C4-2B (cell line): ENCODE results near the gene FOCAD.

Experiments
- CTCF ChIP-seq: fragments of 450-650 bp; conservative IDR thresholded peaks from 2 replicates; pipeline ENCODE4 v1.5.1; 2017; ENCODE audit warnings: mild to moderate bottlenecking
- ZFX ChIP-seq: fragments of 450-650 bp; IDR thresholded peaks from 2 replicates; pipeline ENCODE4 v1.6.1; 2017

GRCh38 chr9:20865347-20865746, 181.3 kb downstream of the FOCAD start:
- TF ChIP-seq CTCF (no peak), ZFX (no peak)
